ENCODE data around the gene IFNA4. TPM values are rescaled to one million over a fixed set of nuclear protein-coding genes. Genes with fewer than 3 reads are reported as not detected.
"Not testable (repeated sequence)": the region's sequence is repeated elsewhere in the genome, so short reads cannot be mapped to it uniquely, and the experiment has no call there.

The IFNA4 gene
- total RNA-seq, 2 experiments from 2014 or later, result not detected

DNA sequence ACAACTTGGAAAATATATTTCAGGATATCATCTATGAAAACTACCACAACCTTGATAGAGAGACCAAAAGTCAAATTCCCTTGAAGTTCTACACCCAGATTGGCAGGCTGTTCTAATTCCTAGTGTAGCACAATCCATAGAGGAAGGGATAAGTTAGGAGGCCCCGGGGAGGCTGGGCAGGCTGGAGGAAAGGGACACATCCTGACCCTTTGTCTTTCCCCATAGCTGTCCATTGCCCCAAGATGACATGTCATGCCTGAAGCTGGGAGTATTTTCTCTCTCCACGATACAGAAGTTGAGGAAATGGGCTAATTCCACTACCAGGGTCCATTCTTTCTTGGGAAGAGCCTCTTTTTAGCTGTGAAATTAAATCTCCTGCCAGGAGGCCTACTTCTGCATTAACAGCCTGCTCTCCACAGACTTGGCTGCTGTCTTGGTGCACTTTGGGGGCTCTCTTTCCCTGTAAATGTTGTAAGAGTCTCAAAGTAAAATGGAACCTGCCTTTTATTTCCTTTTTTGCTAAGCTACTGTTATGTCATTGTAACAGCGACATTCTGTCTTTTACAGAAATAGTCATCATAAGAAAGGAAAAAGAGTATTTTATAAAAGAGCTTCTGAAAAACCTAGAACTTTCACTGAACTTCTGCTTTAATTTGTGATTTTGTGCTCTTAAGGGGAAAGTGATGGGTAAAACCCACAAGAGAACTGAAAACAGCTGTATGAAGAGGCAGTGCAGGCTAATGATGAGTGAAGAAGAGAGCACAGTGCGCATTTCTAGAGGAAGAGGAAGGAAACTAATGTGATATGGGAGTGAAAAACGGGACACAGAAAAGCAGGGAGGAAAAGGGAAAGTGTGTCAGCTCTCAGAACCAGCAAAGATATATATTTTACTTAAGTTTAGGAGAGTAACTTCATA, 26.3 kb upstream of the IFNA4 start:
- intact Hi-C loops (cut with micrococcal nuclease; ENCODE audit: unreplicated experiment); H3K36me3 ChIP-seq (ENCODE audit: insufficient read depth, low read length); H3K79me2 ChIP-seq (ENCODE audit: insufficient read depth, low read depth, low read length); H3K4me2 ChIP-seq (ENCODE audit: low read length); H3K4me1 ChIP-seq (ENCODE audit: insufficient read depth, low read length, poor library complexity, severe bottlenecking); H4K20me1 ChIP-seq (ENCODE audit: insufficient read depth, low read length); H3K27ac ChIP-seq (ENCODE audit: low read depth, low read length, poor library complexity, severe bottlenecking); H2AFZ ChIP-seq (ENCODE audit: low read length); CTCF ChIA-PET (ENCODE audit: unreplicated experiment); BruUV-seq (replicated peaks); H3K4me3 ChIP-seq (ENCODE audit: low read depth, low read length, poor library complexity, severe bottlenecking); H3K9me2 ChIP-seq (ENCODE audit: insufficient read depth, low read length); POLR2A ChIA-PET; H3K9me3 ChIP-seq (ENCODE audit: low read length): not testable (repeated sequence)
- peak; percentile 15 for DNase-seq (ENCODE audit: low spot score)
- TF ChIP-seq, protein P1, sequence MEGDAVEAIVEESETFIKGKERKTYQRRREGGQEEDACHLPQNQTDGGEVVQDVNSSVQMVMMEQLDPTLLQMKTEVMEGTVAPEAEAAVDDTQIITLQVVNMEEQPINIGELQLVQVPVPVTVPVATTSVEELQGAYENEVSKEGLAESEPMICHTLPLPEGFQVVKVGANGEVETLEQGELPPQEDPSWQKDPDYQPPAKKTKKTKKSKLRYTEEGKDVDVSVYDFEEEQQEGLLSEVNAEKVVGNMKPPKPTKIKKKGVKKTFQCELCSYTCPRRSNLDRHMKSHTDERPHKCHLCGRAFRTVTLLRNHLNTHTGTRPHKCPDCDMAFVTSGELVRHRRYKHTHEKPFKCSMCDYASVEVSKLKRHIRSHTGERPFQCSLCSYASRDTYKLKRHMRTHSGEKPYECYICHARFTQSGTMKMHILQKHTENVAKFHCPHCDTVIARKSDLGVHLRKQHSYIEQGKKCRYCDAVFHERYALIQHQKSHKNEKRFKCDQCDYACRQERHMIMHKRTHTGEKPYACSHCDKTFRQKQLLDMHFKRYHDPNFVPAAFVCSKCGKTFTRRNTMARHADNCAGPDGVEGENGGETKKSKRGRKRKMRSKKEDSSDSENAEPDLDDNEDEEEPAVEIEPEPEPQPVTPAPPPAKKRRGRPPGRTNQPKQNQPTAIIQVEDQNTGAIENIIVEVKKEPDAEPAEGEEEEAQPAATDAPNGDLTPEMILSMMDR (conservative IDR thresholded peaks at IDR 0.05; ENCODE audit: low read length), result peak; percentile 69

DNA sequence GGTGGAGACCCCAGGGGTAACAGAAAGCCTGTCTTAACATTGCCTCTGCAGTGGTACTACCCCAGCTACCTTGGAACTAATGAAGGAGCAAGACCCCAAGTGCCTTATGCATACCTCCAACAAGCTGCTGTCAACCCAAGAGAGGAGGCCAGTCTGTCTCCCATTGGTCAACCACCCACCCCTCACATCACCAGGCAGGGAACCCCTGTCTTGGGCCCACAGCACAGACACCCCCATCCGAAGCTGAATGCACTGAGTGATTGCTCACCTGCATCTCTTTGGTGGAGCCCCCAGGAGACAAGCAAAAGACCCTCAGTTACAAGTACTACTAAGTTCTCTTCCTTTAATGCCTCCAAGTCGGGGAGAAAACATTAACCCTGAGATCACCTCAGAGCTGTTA, 24.8 kb upstream of the IFNA4 start:
- H3K4me2 ChIP-seq (ENCODE audit: low read length); H3K4me3 ChIP-seq (ENCODE audit: low read depth, low read length, poor library complexity, severe bottlenecking); H3K79me2 ChIP-seq (ENCODE audit: insufficient read depth, low read depth, low read length); H3K36me3 ChIP-seq (ENCODE audit: insufficient read depth, low read length); H3K9me2 ChIP-seq (ENCODE audit: insufficient read depth, low read length); H3K4me1 ChIP-seq (ENCODE audit: insufficient read depth, low read length, poor library complexity, severe bottlenecking); H4K20me1 ChIP-seq (ENCODE audit: insufficient read depth, low read length); BruUV-seq (replicated peaks); DNase-seq (ENCODE audit: low spot score); H3K27ac ChIP-seq (ENCODE audit: low read depth, low read length, poor library complexity, severe bottlenecking); H2AFZ ChIP-seq (ENCODE audit: low read length); H3K9me3 ChIP-seq (ENCODE audit: low read length); intact Hi-C loops (cut with micrococcal nuclease; ENCODE audit: unreplicated experiment); CTCF ChIA-PET (ENCODE audit: unreplicated experiment); POLR2A ChIA-PET: not testable (repeated sequence)

DNA sequence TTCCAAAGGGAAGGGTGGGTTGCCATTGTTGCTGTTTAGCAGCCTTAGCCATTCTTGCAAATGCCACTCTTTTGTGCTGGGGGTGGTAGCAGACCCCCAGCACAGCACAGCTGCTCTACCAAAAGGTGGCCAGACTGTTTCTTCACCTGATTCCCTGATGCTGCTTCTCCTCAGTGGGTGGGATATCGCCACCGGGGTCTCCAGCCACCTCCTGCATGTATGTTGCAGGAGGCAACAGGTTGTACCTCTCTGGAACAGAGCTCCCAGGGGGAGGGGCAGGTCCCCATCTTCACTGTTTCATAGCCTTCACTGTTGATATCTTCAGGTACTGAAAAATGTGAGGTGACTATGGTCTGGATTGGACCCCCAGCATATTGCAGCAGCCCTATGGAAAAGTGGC, 23.4 kb upstream of the IFNA4 start:
- H3K4me2 ChIP-seq (ENCODE audit: low read length); H3K36me3 ChIP-seq (ENCODE audit: insufficient read depth, low read length); H3K27ac ChIP-seq (ENCODE audit: low read depth, low read length, poor library complexity, severe bottlenecking); H2AFZ ChIP-seq (ENCODE audit: low read length); H4K20me1 ChIP-seq (ENCODE audit: insufficient read depth, low read length); CTCF ChIA-PET (ENCODE audit: unreplicated experiment); BruUV-seq (replicated peaks); H3K4me1 ChIP-seq (ENCODE audit: insufficient read depth, low read length, poor library complexity, severe bottlenecking); H3K79me2 ChIP-seq (ENCODE audit: insufficient read depth, low read depth, low read length); DNase-seq (ENCODE audit: low spot score); intact Hi-C loops (cut with micrococcal nuclease; ENCODE audit: unreplicated experiment); H3K9me2 ChIP-seq (ENCODE audit: insufficient read depth, low read length); H3K9me3 ChIP-seq (ENCODE audit: low read length); H3K4me3 ChIP-seq (ENCODE audit: low read depth, low read length, poor library complexity, severe bottlenecking): not testable (repeated sequence)
- POLR2A ChIA-PET, result interaction anchor here (0.6 kb wide), 1 partner anchor 125 kb away, joined by 3 read pairs; no protein-coding TSS in a partner anchor

DNA sequence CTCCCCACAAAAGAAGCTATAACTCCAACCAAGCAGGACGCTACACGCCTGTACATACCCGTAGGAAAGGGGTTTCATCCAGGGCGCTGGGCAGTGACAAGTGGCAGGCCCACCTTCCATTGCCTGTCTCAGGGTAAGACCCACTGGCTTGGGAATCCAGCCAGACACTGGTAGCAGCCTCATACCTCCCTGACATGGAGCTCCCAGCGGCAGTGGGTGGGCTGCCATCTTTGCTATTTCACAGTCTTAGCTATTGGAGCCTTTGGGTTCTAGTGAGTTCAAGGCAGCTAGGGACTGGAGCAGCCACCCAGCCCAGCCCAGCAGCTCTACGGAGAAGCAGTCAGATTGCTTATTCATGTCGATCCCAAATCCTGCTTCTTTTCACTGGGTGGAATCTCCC, 22.9 kb upstream of the IFNA4 start:
- no peaks in the 10 kb centered on the region for H3K9me2 ChIP-seq (ENCODE audit: insufficient read depth, low read length)
- H3K4me2 ChIP-seq (ENCODE audit: low read length), result no peak overlapping the region
- intact Hi-C loops (cut with micrococcal nuclease; ENCODE audit: unreplicated experiment), result no loop called here
- POLR2A ChIA-PET, result no interaction called here
- CTCF ChIA-PET (ENCODE audit: unreplicated experiment), result no interaction called here
- H3K9me3 ChIP-seq (ENCODE audit: low read length), result no peaks in the 10 kb centered on the region
- H3K79me2 ChIP-seq (ENCODE audit: insufficient read depth, low read depth, low read length), result no peaks in the 10 kb centered on the region
- DNase-seq (ENCODE audit: low spot score), result no peak
- H4K20me1 ChIP-seq (ENCODE audit: insufficient read depth, low read length), result no peaks in the 10 kb centered on the region
- H2AFZ ChIP-seq (ENCODE audit: low read length), result no peak overlapping the region
- no peak overlapping the region for H3K27ac ChIP-seq (ENCODE audit: low read depth, low read length, poor library complexity, severe bottlenecking)
- BruUV-seq (replicated peaks), result no TSS peak
- no peak overlapping the region for H3K4me3 ChIP-seq (ENCODE audit: low read depth, low read length, poor library complexity, severe bottlenecking)
- no peaks in the 10 kb centered on the region for H3K4me1 ChIP-seq (ENCODE audit: insufficient read depth, low read length, poor library complexity, severe bottlenecking)
- no peak for TF ChIP-seq EZH2phosphoT487 (IDR thresholded peaks at IDR 0.05; ENCODE audit: borderline replicate concordance, low read depth, low read length)
- TF ChIP-seq, protein P1 (conservative IDR thresholded peaks at IDR 0.05; ENCODE audit: low read length), result no peak
- no peaks in the 10 kb centered on the region for H3K36me3 ChIP-seq (ENCODE audit: insufficient read depth, low read length)

DNA sequence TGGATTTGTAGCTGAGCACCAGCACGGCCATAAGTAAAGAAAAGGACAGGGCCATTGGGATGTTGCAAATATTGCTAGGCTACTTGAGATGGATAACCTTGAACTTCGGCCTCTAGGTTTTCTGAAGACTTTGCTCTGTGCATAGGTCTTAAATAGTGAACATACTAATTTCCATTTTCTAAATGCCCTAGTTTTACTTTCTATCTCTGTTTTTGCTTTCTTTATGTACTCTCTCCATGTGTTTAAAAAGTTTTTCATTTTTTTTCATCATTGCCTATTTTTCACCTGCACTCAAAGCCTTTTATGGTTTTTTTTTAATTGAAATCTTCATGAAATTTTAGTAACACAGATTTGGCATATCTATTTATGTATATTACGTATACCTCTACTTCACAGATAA, 19.7 kb upstream of the IFNA4 start, which contains the start of gene IFNA10:
IFNA10 (minus strand) TSS at position 101 of the 400 bp plus-strand sequence; CDS start at position 55, 46 bp downstream.
- POLR2A ChIA-PET, result interaction anchor here (0.6 to 0.7 kb wide), 3 partner anchors 328 to 1478 kb away, joined by 3 to 5 read pairs (median 3); no protein-coding TSS in a partner anchor
- H3K9me2 ChIP-seq (ENCODE audit: insufficient read depth, low read length); H3K79me2 ChIP-seq (ENCODE audit: insufficient read depth, low read depth, low read length); H3K36me3 ChIP-seq (ENCODE audit: insufficient read depth, low read length); H3K27ac ChIP-seq (ENCODE audit: low read depth, low read length, poor library complexity, severe bottlenecking); H4K20me1 ChIP-seq (ENCODE audit: insufficient read depth, low read length); H3K9me3 ChIP-seq (ENCODE audit: low read length); H2AFZ ChIP-seq (ENCODE audit: low read length); CTCF ChIA-PET (ENCODE audit: unreplicated experiment); H3K4me3 ChIP-seq (ENCODE audit: low read depth, low read length, poor library complexity, severe bottlenecking); H3K4me2 ChIP-seq (ENCODE audit: low read length); DNase-seq (ENCODE audit: low spot score); BruUV-seq (replicated peaks); H3K4me1 ChIP-seq (ENCODE audit: insufficient read depth, low read length, poor library complexity, severe bottlenecking); intact Hi-C loops (cut with micrococcal nuclease; ENCODE audit: unreplicated experiment): not testable (repeated sequence)

Data from OCI-LY7 (cell line).